Hematopoietic multipotent progenitor cell treated with erythropoietin and hydrocortisone succinate and interleukin-3 and kit ligand, for 15 days (in vitro differentiated cells): Measurements from ENCODE around the gene RRAGB.
"Not testable (repeated sequence)": the region's sequence is repeated elsewhere in the genome, so short reads cannot be mapped to it uniquely, and the experiment has no call there.

Experiments used
- DNase-seq: peaks from one replicate; pipeline ENCODE4 v3.0.0-alpha.2; 2015; ENCODE audit warnings: low spot score

Gene RRAGB

GRCh38 chrX:55774419-55774818 is 56.9 kb downstream of the RRAGB start:
- DNase-seq: not testable (repeated sequence)

DNA sequence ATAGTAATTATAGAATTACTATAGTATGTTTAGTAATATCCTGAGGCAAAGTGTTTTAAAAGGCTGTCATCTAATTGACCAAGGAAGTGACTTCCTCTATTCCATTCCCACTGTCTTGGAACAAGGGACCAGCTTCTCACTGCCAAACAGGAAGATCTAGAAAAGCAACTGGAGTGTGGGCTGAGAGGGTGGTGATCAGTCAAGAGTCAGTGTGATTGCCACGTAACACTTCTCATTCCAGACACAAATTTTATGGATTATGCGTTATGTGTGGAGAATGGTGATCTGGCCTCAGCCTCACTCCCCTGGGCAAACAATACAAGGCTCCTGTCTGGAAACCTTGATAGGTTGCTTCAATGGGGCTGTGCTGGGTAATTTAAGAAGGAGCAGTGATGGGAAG is 60.0 kb downstream of the RRAGB start:
- no peak for DNase-seq

GRCh38 chrX:55778322-55778721 is 60.8 kb downstream of the RRAGB start:
- DNase-seq: no peak

DNA sequence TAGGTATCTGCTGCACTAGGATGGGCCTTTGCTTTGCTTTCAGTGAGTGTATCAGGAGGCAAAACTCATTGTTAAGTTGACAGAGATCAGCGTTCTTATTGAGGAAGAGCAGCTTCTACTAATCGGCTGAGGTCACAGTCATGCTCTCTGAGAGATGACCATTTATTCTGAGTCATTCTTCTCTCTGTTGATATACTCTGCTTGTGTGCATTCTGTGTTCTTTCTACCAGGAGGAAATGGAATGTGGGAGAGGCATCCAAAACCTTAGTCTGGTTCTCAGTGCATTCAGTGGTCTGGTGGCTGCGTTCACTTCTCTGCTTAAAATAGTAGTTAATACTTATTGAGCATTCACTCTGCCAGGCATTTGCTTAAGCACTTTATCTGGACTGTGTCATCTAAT is 66.2 kb downstream of the RRAGB start:
- DNase-seq: no peak

DNA sequence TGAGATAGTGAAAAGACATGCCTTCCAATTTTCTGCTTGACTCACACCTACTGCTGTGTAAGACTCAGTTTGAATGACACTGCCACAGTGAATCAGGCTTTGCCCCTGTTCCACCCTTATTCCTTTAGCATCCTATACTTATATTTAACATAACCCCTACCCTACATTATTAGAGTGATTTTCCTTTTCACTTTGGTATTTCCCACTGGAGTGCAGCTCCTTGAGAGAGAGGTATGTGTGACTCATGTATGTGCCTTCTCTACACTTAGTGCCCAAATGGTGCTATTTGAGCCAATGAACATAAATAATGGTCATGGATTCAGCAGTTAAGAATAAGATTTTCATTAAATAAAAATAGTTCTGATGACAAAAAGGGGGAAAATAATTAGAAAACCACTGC is 69.5 kb downstream of the RRAGB start:
- no peak for DNase-seq

GRCh38 chrX:55787727-55788126 is 70.2 kb downstream of the RRAGB start:
- no peak for DNase-seq

DNA sequence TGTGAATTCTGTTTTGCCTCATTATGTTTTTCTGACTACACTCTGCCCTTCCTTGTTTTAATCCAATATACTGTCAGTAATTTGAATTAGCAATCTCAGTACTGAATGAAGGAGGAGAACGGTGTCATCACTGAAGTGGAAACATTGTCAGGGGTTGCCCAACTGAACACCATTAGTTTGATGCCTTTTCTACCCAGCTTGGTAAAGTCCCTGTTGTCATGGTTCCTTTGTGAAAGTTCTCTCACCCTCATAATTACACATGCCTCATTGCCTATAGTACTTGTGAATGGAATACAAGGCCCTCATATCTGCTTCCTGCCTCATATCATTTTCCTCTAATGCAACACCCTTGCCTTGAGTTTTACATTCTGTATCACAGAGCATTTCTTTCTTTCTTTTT is 76.9 kb downstream of the RRAGB start:
- no peak for DNase-seq

DNA sequence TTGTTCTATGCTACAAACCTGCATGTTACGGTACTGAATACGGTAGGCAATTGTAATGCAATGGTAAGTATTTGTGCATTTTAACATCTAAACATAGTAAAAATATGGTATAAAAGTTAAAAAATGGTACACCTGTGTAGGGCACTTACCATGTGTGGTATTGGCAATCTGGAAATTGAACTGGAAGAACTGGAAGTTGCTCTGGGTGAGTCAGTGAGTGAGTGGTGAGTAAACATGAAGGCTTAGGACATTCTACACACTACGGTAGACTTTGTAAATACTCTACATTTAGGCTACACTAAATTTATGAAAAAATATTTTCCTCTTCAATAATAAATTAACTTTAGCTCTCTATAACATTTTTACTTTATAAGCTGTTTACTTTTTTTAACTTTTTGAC is 78.9 kb downstream of the RRAGB start:
- DNase-seq: no peak

GRCh38 chrX:55801811-55802210 is 84.3 kb downstream of the RRAGB start:
- DNase-seq: no peak
